A673 (cell line): ENCODE measurements around the gene SMARCA4.

Experiments used
- CTCF ChIP-seq: fragments of 300-800, 200-600 bp; sonication (generic); conservative IDR thresholded peaks from 2 replicates; pipeline ENCODE4 v1.5.1; 2017; ENCODE audit warnings: low read depth, mild to moderate bottlenecking, antibody characterized with exemption, low read length, moderate library complexity, mixed read lengths
- EZH2 ChIP-seq: fragments of 200-600 bp; sonication (generic); IDR thresholded peaks from 2 replicates; pipeline ENCODE4 v1.6.1; 2017; ENCODE audit warnings: borderline replicate concordance, low read depth, mild to moderate bottlenecking, mixed read lengths, antibody characterized with exemption, low read length; ENCODE audit not compliant: poor library complexity, severe bottlenecking

GRCh38 chr19:10981252-10981895, 20.5 kb downstream of the SMARCA4 start:
- no peak for TF ChIP-seq CTCF
- TF ChIP-seq EZH2 = no peak
